Stimulated activated CD8-positive, alpha-beta memory T cell treated with anti-CD3 and anti-CD28 coated beads, Interleukin-4, amount 100 ng/mL, for 48 hours (primary cell): ENCODE results near the gene ANO6.

ENCODE experiments used
- DNase-seq: peaks from one replicate; pipeline ENCODE4 v3.0.0-alpha.2; 2020

Gene ANO6

GRCh38 chr12:45416126-45416525 lies 200.2 kb downstream of the ANO6 start:
- no peak for DNase-seq

DNA sequence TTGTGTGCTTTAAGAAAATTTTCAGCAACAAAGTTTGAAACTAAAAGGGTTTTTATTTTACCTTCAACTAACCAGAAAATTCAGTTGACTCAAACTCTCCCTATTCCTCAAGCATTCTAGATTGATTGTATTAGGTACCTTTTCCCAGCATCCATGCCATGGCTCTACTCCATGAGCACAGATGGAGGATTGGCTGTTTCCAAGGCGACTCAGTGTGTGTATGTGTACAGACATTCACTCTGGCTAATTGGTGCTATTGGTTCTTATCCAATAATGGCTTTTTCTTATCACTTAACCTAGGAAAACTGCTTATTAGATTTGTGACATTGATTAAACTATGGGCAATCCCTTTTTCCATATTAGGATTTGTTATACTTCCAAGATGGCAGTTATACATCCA lies 202.6 kb downstream of the ANO6 start:
- no peak for DNase-seq

DNA sequence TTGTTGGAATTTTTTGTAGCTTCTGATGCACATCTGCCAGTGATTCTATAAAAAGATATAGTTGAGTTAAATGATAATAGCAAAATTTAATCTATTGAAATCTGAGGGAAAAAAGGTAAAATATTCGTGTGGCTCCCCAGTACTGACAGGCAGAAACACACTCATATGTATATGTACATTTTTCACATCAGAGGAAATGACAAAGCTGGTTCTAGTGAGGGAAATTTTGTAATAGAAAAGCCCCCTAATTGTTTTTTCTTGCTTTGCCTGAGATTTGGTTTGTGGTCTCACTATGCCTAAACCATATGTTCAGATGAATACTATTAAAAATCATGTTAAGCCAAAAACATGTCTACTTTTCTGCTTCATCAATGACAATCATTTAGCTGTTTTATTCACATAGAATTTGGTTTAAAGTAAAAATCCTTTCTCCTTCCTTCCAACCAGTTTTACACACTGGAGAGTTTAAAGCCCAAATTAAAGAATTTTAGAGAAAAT lies 203.5 kb downstream of the ANO6 start:
- DNase-seq = no peak

DNA sequence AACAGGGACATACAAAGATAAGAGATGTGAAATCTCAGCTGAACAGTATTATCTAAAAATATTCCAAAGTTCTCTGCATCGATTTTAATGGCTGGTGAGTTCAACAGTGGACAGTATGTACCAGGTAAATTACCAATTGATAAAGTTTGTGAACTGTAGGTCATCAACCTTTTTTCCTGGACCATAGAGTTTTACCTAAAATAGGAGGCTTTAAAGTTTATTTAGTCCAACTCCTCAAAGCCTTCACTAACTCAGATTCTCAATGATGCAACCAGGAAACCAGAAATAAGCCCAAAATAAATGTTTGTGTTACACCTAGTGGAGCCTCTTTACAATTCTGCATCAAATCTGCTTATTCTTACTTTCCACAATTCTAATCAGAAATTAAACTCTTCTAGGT lies 205.8 kb downstream of the ANO6 start:
- DNase-seq = no peak

DNA sequence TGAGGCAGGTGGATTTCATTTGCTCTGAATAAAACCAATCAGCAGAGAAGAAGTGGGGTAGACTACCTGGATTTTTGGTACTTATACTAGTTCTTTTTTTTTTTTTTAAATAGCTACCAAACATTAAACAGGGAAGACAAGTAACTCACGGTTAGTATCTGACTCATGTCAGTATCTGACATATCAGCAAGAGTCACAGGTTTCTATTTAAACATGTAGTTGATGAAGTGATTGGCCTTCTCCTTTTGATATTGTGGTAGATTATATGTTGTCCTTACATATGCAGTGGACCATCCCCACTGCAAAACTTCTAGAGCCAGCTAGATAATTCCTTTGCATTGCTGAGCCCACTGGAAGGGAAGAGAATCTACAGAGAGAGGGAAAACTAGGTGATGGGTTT lies 208.0 kb downstream of the ANO6 start:
- DNase-seq = no peak

GRCh38 chr12:45425426-45425825 lies 209.5 kb downstream of the ANO6 start:
- no peak for DNase-seq

DNA sequence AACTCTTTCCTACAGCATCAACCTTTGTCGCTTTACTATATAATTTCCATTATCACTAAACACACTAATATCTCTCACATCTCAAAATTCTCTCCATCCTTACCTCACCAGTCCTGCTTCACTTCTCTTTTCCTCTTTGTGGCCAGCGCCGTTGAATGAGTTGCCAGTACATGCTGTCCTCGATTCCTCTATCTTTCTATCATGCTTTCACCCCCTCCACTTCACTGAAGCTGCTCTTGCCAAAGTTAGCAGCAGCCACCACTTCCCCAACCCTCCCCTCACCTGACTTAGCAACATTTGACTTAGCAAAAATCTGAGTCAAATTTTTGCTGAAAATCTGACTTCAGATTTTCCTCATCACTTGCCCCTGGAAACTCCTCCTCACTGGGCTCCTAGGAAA lies 210.4 kb downstream of the ANO6 start:
- no peak for DNase-seq

- no peak for DNase-seq
Observed at GRCh38 chr12:45427042-45427441, 211.1 kb downstream of the ANO6 start.

GRCh38 chr12:45429831-45430230 lies 213.9 kb downstream of the ANO6 start:
- no peak for DNase-seq

- DNase-seq = no peak
Observed at GRCh38 chr12:45431126-45431525, 215.2 kb downstream of the ANO6 start.

DNA sequence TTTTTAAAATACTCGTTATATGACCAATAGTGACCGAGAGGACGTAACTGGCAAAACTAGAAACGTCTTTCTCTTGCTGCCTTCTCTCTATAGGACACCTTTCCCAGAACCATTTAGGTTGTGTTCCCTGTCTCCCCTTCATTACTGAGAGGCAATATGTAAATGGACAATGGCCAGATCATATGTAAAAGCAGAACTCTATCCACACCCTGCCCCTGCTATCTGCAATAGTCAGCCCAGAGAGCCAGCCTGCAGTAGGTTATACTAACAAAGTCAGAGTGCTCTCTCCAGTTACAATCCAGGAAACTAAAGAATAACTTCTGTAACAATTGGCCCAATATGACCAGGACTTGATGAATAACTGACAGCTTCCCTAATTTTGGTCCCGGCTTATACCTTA lies 216.8 kb downstream of the ANO6 start:
- DNase-seq = no peak

DNA sequence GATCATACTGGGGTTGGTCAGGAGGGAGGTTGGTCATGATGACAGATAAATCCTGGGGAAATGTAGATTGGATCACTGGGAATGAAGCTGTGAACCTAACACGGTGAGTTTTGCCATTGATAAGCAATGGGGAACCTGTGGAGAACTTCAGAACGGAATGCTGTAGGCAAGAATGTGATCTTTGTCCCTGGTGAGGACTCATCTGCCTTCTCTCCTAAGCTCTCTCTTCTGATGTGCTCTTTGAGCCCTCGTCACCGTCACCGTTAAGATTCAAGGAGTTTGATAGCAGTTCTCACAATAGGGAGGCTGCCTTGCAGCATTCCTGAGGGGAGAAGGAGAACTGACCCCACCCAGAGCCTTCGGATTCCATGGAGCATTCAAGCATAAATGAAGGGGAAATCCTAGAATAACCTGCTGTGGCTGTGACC lies 217.6 kb downstream of the ANO6 start:
- DNase-seq = no peak

DNA sequence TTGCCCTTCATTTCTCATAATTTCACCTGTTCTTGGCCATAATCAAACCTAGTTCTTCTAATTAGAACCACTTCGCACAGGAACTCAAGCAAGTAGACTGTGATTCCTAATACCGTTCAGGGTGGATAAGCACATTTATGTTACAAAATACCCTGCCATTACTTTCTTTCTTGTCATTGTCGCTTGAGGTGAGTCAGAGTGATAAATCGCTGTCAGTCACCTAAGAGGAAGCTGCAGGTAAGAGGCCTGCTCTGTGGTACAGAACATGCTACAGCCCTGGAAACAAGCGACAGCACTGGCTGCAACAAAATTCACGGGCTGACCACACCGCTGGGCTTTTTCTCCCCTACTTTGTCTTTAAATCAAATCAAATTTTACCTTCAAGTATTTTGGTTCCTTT lies 218.2 kb downstream of the ANO6 start:
- no peak for DNase-seq

GRCh38 chr12:45435945-45436710 lies 220.2 kb downstream of the ANO6 start:
- DNase-seq = no peak

- no peak for DNase-seq
Observed at GRCh38 chr12:45439039-45439438, 223.1 kb downstream of the ANO6 start.

GRCh38 chr12:45446013-45446412 lies 230.1 kb downstream of the ANO6 start:
- DNase-seq = no peak

DNA sequence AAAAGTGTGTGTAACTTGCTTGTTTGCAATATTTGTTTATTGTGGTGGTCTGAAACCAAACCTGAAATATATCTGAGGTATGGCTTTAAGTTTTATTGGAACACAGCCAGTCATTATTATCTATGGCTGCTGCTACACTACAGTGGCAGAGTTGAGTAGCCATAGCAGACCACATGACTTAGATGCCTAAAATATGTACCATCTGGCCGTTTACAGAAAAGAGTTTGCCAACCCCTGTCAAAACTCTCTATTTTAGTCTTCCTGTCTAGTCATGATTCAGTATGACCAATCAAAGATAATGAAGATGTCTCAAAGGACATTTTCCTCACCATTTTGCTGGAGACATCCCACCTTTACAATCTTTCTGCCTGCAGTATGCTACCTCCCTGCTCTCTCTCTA lies 242.3 kb downstream of the ANO6 start:
- no peak for DNase-seq

DNA sequence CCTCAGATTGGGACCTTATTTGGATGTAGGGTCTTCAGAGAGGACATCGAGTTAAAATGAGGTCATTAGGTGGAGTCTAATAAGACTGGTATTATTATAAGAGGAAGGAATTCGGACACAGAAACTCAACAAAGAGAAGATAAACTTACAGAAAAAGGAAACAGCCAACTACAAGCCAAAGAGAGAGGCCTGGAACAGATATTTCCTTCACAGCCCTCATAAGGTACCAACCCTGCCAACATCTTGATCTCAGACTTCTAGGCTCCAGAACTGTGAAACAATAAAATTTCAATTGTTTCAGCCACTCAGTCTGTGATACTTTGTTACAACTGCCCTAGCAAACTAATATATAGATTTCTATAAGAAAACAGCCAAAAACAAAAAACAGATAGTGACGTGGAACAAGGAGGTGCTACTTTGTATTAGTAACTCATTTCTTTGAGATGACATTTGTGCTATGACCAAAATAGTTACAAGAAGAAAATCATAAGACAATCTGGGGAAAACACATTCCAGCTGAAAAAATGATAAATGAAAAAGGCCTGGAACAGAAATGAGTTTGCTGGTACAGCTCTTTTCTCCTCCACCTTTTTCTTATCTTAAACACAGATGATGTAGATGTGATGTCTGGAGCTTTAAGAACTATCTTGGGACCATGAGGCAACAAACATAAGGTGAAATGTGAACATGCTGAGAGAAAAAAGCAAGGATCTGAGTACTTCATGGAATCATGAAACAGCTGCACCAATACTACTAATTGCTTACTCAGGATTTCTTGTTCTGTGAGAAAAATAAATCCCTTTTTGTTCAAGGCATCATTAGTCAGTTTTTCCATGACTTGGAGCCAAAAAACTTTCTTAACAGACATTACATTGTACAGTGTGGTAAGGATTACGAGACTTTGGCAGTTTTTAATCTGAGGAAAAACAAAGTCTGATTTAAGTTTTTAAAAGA lies 243.2 kb downstream of the ANO6 start:
- no peak for DNase-seq

GRCh38 chr12:45462506-45462905 lies 246.6 kb downstream of the ANO6 start:
- no peak for DNase-seq

- DNase-seq = no peak
Observed at GRCh38 chr12:45464699-45465098, 248.8 kb downstream of the ANO6 start.

DNA sequence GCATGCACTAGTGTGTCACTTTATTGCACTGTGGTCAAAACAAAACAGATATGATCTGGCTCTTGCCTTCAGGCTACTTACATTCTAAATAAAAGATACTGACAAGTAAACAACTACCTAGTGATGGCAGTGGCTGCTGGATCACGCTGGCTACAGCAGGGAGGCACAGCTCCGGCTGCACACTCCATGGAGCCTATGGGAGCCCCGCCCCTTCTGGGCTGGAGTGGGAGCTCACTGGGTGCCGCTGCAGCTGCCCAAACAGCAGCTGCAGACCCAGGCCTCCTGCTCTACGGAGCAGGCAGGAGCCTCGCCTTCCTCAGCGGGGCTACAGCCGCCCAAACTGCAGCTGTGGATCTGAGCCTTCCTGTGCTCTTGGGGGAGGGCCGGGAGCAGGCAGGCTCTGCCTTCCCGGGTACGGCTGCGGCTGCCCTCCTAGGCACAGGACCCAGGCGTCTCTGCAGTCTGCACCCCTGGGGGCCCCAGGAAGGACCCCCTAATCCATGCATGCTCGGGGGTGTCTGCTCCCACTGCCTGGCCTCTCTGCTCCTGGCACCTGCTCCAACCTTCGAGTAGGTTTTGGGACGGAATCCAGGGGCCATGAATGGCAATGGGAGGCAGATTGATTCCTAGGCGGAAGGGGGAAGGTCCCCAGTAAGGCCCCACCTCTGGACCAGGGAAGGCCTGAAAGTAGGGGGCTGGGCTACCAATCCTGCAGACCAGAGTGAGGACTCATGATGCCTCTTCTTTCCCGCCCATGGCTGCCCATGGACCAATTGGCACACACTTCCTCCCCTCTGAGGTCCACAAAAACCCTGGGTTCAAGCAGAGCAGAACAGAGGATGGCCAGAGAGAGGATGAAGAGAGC lies 253.1 kb downstream of the ANO6 start:
- DNase-seq = no peak

- no peak for DNase-seq
Observed at GRCh38 chr12:45469902-45470301, 254.0 kb downstream of the ANO6 start.

GRCh38 chr12:45473636-45474035 lies 257.7 kb downstream of the ANO6 start:
- DNase-seq = no peak
